Spleen (tissue), 11 donors: ENCODE measurements around the gene ZNF619. TPM values are rescaled to one million over a fixed set of nuclear protein-coding genes. Genes with fewer than 3 reads are reported as not detected.

Experiments used
- DNase-seq: peaks from one replicate; pipeline ENCODE4 v3.0.0-alpha.2; 2020
- H3K27ac ChIP-seq, 8 donors: fragments of 200-600 bp; sonication (generic) in 7 of 8; 1 replicate in 4 of 8; 2 replicates in 4 of 8; pipeline versions ENCODE4 v1.5.0 to v1.8.0; 2016 to 2021; ENCODE audit warnings: inconsistent platforms in 4 of 8, mild to moderate bottlenecking in 4 of 8, moderate library complexity in 1 of 8
- H3K27me3 ChIP-seq, 7 donors: fragments of 200-600 bp; sonication (generic) in 6 of 7; replicated peaks in 1 of 7; 1 replicate in 4 of 7; 2 replicates in 3 of 7; pipeline versions ENCODE4 v1.5.0 to v1.8.0; 2016 to 2021; ENCODE audit warnings: inconsistent platforms in 3 of 7, mild to moderate bottlenecking in 1 of 7
- H3K36me3 ChIP-seq, 6 donors: fragments of 200-600 bp; sonication (generic) in 5 of 6; 1 replicate in 4 of 6; 2 replicates in 2 of 6; pipeline versions ENCODE4 v1.5.0 to v1.8.0; 2016 to 2021; ENCODE audit warnings: inconsistent platforms in 2 of 6
- H3K4me1 ChIP-seq, 6 donors: fragments of 200-600 bp; sonication (generic) in 5 of 6; 1 replicate in 3 of 6; 2 replicates in 3 of 6; pipeline versions ENCODE4 v1.5.0 to v1.8.0; 2016 to 2021; ENCODE audit warnings: inconsistent platforms in 3 of 6
- H3K4me3 ChIP-seq, 8 donors: fragments of 200-600 bp; sonication (generic) in 7 of 8; 1 replicate in 4 of 8; 2 replicates in 4 of 8; pipeline versions ENCODE4 v1.5.0 to v1.8.0; 2016 to 2021; ENCODE audit warnings: inconsistent platforms in 4 of 8, mild to moderate bottlenecking in 4 of 8, moderate library complexity in 2 of 8
- H3K9me3 ChIP-seq, 8 donors: fragments of 200-600 bp; sonication (generic) in 7 of 8; 1 replicate in 4 of 8; 2 replicates in 4 of 8; pipeline versions ENCODE4 v1.5.0 to v1.8.0; 2016 to 2021; ENCODE audit warnings: inconsistent platforms in 4 of 8
- CTCF ChIP-seq, 11 experiments: fragments of 200-600 bp in 7 of 11; fragments of 450-650 bp in 4 of 11; sonication (generic) in 4 of 11; IDR thresholded peaks in 8 of 11; conservative IDR thresholded peaks in 3 of 11; 1 replicate in 7 of 11; 2 replicates in 4 of 11; pipeline versions ENCODE4 v1.4.0 to v1.8.0; 2016 to 2021; ENCODE audit warnings: antibody characterized with exemption in 11 of 11, inconsistent platforms in 4 of 11, mild to moderate bottlenecking in 1 of 11
- POLR2A ChIP-seq, 3 donors: fragments of 450-650 bp; IDR thresholded peaks; one replicate each; pipeline ENCODE4 v1.5.1; 2017; ENCODE audit warnings: antibody characterized with exemption in 3 of 3, mild to moderate bottlenecking in 1 of 3
- POLR2AphosphoS5 ChIP-seq, 3 donors: sonication (generic); formaldehyde crosslinking; IDR thresholded peaks; one replicate each; pipeline ENCODE4 v1.5.1; 2017; ENCODE audit warnings: antibody characterized with exemption in 3 of 3
- WGBS, 5 donors: extraction: QIAGEN DNeasy Blood & Tissue Kit in 3 of 5; methylation state at CpG; one replicate each; pipeline versions ENCODE4 v1.1.5 to v1.1.7; 2013 to 2018; 5-methylcytosine and 5-hydroxymethylcytosine counted together
- intact Hi-C: fragments of 100-400 bp; cut with DNase I; formaldehyde crosslinking; loops from one replicate; pipeline ENCODE4 v1.15.0; 2023; ENCODE audit warnings: low total_unique reads
- polyA plus RNA-seq, 3 donors: library from polyadenylated mRNA; stranded (reverse); fragments of 200-250 nt; gene quantifications; one replicate each; pipeline ENCODE4 v1.2.1, GENCODE V29; 2013
- total RNA-seq, 7 donors: library from RNA; depleted of rRNA in 3 of 7; stranded (reverse); fragments of >200 nt in 3 of 7; fragmentation: NEBNext Ultra II Directional in 4 of 7; extraction: Animal tissue kit (Norgen Biotek cat#: 25700) in 4 of 7; gene quantifications; one replicate each; pipeline versions ENCODE4 v1.1.0 to v1.2.1, GENCODE V29; 2016 to 2021
- donor health status: healthy with polysubstance abuse.
- donor health status: DM: no; HTN: no; CAD: no; lungs with moderate emphysema.
- donor health status: DM: no; HTN: no; CAD: no.
- donor health status: Bipolar disorder and iron deficiency.
- donor health status: healthy.
- donor health status: DM: no; HTN: no; CAD: no.
- donor health status: DM: yes; HTN: yes; CAD: no.

Gene ZNF619
- total and polyA plus RNA-seq, 10 donors, result 0.89 to 20.3 (median 11.3) TPM

DNA sequence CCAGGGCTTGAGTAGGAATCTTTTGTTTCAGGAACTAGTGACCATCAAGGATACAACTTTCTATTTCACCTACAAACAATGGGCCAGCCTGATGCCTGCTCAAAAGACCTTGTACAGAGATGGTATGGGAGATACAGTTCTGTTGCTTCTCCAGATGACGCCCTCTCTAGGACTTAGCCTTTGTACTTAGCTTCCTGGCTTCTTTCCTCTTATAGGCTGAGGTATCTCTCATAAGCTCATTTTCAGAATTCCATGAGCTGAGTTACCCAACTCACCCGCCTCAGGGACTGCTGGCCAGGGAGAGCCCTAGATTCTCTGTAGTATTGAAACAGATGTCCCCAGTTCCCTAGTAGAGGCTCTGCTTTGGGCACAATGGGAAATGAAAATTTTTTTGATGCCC, 20.4 kb downstream of the ZNF619 start:
- intact Hi-C loops, result no loop called here
- Histone ChIP-seq H3K27ac (peak overlapping the region in 1 of 8 donors; percentile 58), H3K4me1 (no peaks in the 10 kb centered on the region), H3K4me3 (no peak overlapping the region), H3K27me3 (no peaks in the 10 kb centered on the region), H3K36me3 (no peaks in the 10 kb centered on the region), H3K9me3 (no peaks in the 10 kb centered on the region)
- no peak for TF ChIP-seq POLR2A (IDR thresholded peaks at IDR 0.05)
- no peak for TF ChIP-seq CTCF (IDR thresholded peaks at IDR 0.05 in 8 of 11, conservative IDR thresholded peaks at IDR 0.05 in 3 of 11)
- TF ChIP-seq POLR2AphosphoS5 (IDR thresholded peaks at IDR 0.05), result no peak
- DNase-seq, result no peak
- WGBS, 5 donors, result 80 to 95% (median 85%) methylated on average over 2 of the region's 2 CpGs

GRCh38 chr3:40499952-40500351, 23.0 kb downstream of the ZNF619 start:
- Histone ChIP-seq H3K4me3 (no peak overlapping the region), H3K36me3 (no peaks in the 10 kb centered on the region), H3K9me3 (no peaks in the 10 kb centered on the region), H3K4me1 (peaks cover 0 to 3% (median 0%) of the 10 kb centered on the region in 6 donors), H3K27ac (no peak overlapping the region), H3K27me3 (no peaks in the 10 kb centered on the region)
- 92 to 100% (median 97%) methylated on average over 1 of the region's 1 CpG for WGBS, 5 donors
- no peak for DNase-seq
- intact Hi-C loops, result no loop called here
- no peak for TF ChIP-seq POLR2AphosphoS5 (IDR thresholded peaks at IDR 0.05)
- TF ChIP-seq CTCF (IDR thresholded peaks at IDR 0.05 in 8 of 11, conservative IDR thresholded peaks at IDR 0.05 in 3 of 11), result no peak
- no peak for TF ChIP-seq POLR2A (IDR thresholded peaks at IDR 0.05)

- 87 to 100% (median 96%) methylated on average over 2 of the region's 2 CpGs for WGBS, 5 donors
- Histone ChIP-seq H3K27me3 (no peaks in the 10 kb centered on the region), H3K36me3 (no peaks in the 10 kb centered on the region), H3K4me3 (no peak overlapping the region), H3K27ac (no peak overlapping the region), H3K4me1 (peaks cover 6 to 24% (median 14%) of the 10 kb centered on the region in 6 donors), H3K9me3 (no peaks in the 10 kb centered on the region)
- no peak for TF ChIP-seq POLR2A (IDR thresholded peaks at IDR 0.05)
- no peak for TF ChIP-seq CTCF (IDR thresholded peaks at IDR 0.05 in 8 of 11, conservative IDR thresholded peaks at IDR 0.05 in 3 of 11)
- no peak for TF ChIP-seq POLR2AphosphoS5 (IDR thresholded peaks at IDR 0.05)
- DNase-seq, result no peak
- intact Hi-C loops, result no loop called here
Observed at GRCh38 chr3:40502034-40502433, 25.1 kb downstream of the ZNF619 start.

DNA sequence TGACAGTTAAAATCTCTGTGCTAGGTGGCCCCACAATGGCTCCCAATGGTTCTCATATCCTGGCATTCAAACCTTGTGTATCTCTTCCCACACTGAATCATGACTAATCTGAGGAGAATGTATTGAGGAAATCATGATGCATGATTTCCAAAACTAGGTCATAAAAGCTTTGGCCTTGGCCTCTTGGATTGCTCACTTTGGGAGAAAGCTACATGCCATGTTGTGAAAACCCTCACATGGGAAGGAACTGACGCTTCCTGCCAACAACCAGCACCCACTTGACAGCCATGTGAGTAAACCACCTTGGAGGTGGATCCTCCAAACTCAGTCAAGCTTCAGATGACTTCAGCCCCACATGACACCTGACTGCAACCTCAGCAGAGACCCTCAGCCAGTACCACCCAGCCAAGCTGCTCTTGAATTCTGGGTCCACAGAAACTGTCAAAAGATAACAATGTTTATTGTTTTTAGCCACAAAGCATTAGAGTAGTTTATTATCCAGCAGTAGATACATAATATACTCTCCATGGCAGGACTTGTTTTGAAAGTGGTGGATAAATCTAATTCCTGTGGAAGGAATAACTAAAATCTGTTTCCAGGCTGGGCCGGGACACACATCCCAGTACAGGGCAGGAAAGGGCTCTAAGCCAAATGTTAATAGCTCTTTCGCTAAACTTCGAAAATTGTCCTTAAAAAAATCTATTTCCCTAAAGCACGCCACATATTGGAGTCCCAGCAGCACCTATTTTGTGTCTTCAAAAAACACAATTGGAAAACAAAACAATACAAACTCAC, 27.9 kb downstream of the ZNF619 start:
- Histone ChIP-seq H3K36me3 (peaks cover 0 to 2% (median 0%) of the 10 kb centered on the region in 6 donors), H3K27me3 (no peaks in the 10 kb centered on the region), H3K9me3 (no peaks in the 10 kb centered on the region), H3K4me3 (peak overlapping the region in 5 of 8 donors; percentile 51 to 74 (median 60)), H3K4me1 (peaks cover 6 to 28% (median 14%) of the 10 kb centered on the region in 6 donors), H3K27ac (peak overlapping the region; percentile 7 to 85 (median 82))
- 59 to 72% (median 65%) methylated on average over 5 of the region's 5 CpGs for WGBS, 5 donors
- intact Hi-C loops, result no loop called here
- TF ChIP-seq POLR2A (IDR thresholded peaks at IDR 0.05), result no peak
- TF ChIP-seq CTCF (IDR thresholded peaks at IDR 0.05 in 8 of 11, conservative IDR thresholded peaks at IDR 0.05 in 3 of 11), result no peak
- TF ChIP-seq POLR2AphosphoS5 (IDR thresholded peaks at IDR 0.05), result peak in 1 of 3 donors; percentile 73
- DNase-seq, result no peak
